Tibial nerve (tissue), 4 donors: ENCODE results near the gene PICK1. TPM values are rescaled to one million over a fixed set of nuclear protein-coding genes. Genes with fewer than 3 reads are reported as not detected.
A peak's percentile ranks its signal among the peaks of the same experiment; 100 is the strongest.

ENCODE experiments used
- DNase-seq, 2 donors: peaks; one replicate each; pipeline ENCODE4 v3.0.0-alpha.2; 2019; ENCODE audit warnings: low spot score in 2 of 2
- H3K27ac ChIP-seq, 4 donors: fragments of 200-600 bp; sonication (generic) in 3 of 4; one replicate each; pipeline ENCODE4 v1.5.1; 2017 to 2019; ENCODE audit warnings: mild to moderate bottlenecking in 1 of 4
- H3K27me3 ChIP-seq, 2 donors: fragments of 200-600 bp; sonication (generic) in 1 of 2; one replicate each; pipeline versions ENCODE4 v1.5.1 to v1.6.0; 2017 to 2019
- H3K36me3 ChIP-seq, 3 donors: fragments of 200-600 bp; sonication (generic); one replicate each; pipeline ENCODE4 v1.5.1; 2018 to 2019
- H3K4me1 ChIP-seq, 4 donors: fragments of 200-600 bp; sonication (generic) in 3 of 4; one replicate each; pipeline ENCODE4 v1.5.1; 2017 to 2019
- H3K4me3 ChIP-seq, 4 donors: fragments of 200-600 bp; sonication (generic) in 3 of 4; one replicate each; pipeline ENCODE4 v1.5.1; 2017 to 2019; ENCODE audit warnings: mild to moderate bottlenecking in 1 of 4, moderate library complexity in 1 of 4
- H3K9me3 ChIP-seq, 4 donors: fragments of 200-600 bp; sonication (generic) in 3 of 4; one replicate each; pipeline ENCODE4 v1.5.1; 2017 to 2019
- EP300 ChIP-seq, 2 donors: sonication (generic); formaldehyde crosslinking; IDR thresholded peaks; one replicate each; pipeline ENCODE4 v1.6.1; 2017; ENCODE audit warnings: antibody characterized with exemption in 2 of 2, mild to moderate bottlenecking in 1 of 2
- POLR2A ChIP-seq, 2 donors: fragments of 450-650 bp; IDR thresholded peaks; one replicate each; pipeline ENCODE4 v1.6.1; 2017; ENCODE audit warnings: antibody characterized with exemption in 2 of 2, mild to moderate bottlenecking in 2 of 2, moderate library complexity in 2 of 2
- WGBS, 2 donors: methylation state at CpG; one replicate each; pipeline ENCODE4 v1.1.5; 2018; 5-methylcytosine and 5-hydroxymethylcytosine counted together
- total RNA-seq, 4 donors: library from RNA; depleted of rRNA; stranded (reverse); fragments of >200 nt; gene quantifications; one replicate each; pipeline ENCODE4 v1.1.0, GENCODE V29; 2016
- TF ChIP-seq, protein P1 (sequence below), 5 experiments: fragments of 200-600 bp in 3 of 5; fragments of 450-650 bp in 2 of 5; sonication (generic) in 3 of 5; IDR thresholded peaks; one replicate each; pipeline ENCODE4 v1.5.1; 2016 to 2019; ENCODE audit warnings: antibody characterized with exemption in 5 of 5, mild to moderate bottlenecking in 3 of 5, moderate library complexity in 2 of 5

Gene PICK1
- total RNA-seq, 4 donors from 2014 or later, result 32.1 to 49.8 (median 44.2) TPM

DNA sequence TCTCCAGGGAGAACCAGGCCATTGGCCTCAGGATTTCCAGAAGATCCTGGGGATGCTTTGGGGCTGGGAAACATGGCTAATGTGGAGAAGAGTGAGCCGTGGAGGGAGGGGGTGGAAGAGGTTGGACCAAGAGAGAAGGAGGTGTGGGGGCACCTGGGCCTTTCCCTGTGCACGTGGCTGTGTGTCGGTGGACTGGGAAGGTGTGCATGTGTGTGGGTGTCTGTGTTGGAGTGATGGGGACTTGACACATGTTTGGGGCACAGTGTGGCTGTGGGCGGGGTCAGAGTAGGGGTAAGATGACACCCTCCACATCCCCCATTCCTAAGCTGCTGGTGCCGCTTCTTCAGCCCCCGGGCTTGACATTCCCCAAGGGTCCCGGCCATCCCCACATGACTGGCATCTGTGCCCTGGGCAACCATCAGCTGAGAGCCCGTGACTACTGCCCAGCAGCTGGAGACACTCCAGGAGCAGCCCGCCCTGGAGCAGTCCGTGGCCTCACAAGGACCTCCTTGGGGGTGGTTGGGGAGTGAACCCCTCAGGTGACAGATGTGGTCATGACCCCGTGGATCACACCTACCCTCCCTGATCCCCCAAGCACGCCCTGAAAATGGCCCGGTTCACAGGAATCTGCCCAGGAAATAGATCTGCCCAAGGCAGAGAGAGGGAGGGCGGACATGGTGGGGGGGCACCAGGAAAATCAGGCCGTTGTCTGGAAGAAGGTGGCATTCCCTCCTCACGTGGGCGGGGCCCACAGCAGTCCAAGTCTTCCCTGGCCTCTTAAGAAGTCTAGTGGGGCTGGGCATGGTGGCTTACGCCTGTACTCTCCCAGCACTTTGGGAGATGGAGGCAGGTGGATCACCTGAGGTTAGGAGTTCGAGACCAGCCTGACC lies 38.0 kb upstream of the PICK1 start:
- TF ChIP-seq EP300 (IDR thresholded peaks at IDR 0.05) (peak in 1 of 2 donors; percentile 24), POLR2A (IDR thresholded peaks at IDR 0.05) (no peak)
- TF ChIP-seq, protein P1, sequence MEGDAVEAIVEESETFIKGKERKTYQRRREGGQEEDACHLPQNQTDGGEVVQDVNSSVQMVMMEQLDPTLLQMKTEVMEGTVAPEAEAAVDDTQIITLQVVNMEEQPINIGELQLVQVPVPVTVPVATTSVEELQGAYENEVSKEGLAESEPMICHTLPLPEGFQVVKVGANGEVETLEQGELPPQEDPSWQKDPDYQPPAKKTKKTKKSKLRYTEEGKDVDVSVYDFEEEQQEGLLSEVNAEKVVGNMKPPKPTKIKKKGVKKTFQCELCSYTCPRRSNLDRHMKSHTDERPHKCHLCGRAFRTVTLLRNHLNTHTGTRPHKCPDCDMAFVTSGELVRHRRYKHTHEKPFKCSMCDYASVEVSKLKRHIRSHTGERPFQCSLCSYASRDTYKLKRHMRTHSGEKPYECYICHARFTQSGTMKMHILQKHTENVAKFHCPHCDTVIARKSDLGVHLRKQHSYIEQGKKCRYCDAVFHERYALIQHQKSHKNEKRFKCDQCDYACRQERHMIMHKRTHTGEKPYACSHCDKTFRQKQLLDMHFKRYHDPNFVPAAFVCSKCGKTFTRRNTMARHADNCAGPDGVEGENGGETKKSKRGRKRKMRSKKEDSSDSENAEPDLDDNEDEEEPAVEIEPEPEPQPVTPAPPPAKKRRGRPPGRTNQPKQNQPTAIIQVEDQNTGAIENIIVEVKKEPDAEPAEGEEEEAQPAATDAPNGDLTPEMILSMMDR (IDR thresholded peaks at IDR 0.05), result no peak
- Histone ChIP-seq H3K4me3 (no peak overlapping the region), H3K27ac (peak overlapping the region; percentile 85 to 96 (median 90)), H3K36me3 (no peaks in the 10 kb centered on the region), H3K9me3 (no peaks in the 10 kb centered on the region), H3K27me3 (no peaks in the 10 kb centered on the region), H3K4me1 (peaks cover 0 to 60% (median 36%) of the 10 kb centered on the region in 4 donors)
- 49 to 52% methylated on average over 19 of the region's 19 CpGs for WGBS, 2 donors
- no peak for DNase-seq

DNA sequence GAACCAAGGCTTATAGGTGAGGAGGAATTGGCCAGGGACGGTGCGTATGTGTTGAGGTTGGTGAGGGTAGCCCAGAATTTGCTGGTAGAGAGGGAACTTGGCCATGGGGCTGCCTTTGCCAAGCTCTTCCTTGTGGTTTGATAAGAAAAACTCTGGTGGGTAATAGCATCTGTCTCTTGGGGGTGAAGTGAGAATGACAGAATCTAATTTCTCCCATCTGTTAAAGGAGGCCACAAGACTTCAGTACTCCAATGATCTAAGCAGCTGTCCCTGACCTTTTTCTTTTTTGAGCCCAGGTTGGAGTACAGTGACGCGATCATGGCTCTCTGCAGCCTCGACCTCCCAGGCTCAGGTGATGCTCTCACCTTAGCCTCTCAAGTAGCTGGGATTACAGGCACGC lies 36.0 kb upstream of the PICK1 start:
- TF ChIP-seq, protein P1 (IDR thresholded peaks at IDR 0.05), result no peak
- no peak for TF ChIP-seq EP300 (IDR thresholded peaks at IDR 0.05)
- TF ChIP-seq POLR2A (IDR thresholded peaks at IDR 0.05), result no peak
- Histone ChIP-seq H3K27me3 (no peaks in the 10 kb centered on the region), H3K4me3 (no peak overlapping the region), H3K4me1 (peaks cover 0 to 69% (median 43%) of the 10 kb centered on the region in 4 donors), H3K27ac (peak overlapping the region; percentile 47 to 96 (median 75)), H3K36me3 (no peaks in the 10 kb centered on the region), H3K9me3 (no peaks in the 10 kb centered on the region)
- no peak for DNase-seq
- 78 to 93% methylated on average over 6 of the region's 6 CpGs for WGBS, 2 donors

DNA sequence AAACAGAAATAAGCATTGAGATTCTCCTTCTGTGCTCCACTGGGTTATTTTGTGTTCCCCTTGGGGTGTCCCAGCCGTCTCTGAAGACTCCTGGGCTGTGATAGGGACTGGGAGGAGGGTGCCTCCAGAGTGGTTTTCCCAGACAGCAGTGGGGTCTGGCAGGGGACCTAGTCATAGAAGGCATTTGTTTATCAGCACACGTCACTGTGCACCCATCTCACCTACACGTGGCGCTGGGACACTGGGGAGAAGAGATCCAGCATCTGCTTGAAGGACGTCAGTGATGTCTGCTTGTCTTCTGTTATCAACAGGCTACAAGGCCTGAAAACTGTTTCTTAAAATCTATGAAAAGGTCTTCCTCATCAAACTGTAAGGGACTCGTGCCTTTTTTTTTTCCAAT lies 34.2 kb upstream of the PICK1 start:
- no peaks in the 10 kb centered on the region for H3K27me3 ChIP-seq
- TF ChIP-seq POLR2A (IDR thresholded peaks at IDR 0.05) (no peak), EP300 (IDR thresholded peaks at IDR 0.05) (no peak)
- TF ChIP-seq, protein P1 (IDR thresholded peaks at IDR 0.05), result no peak
- H3K36me3 ChIP-seq, result no peaks in the 10 kb centered on the region
- H3K9me3 ChIP-seq, result no peaks in the 10 kb centered on the region
- whole genome bisulfite sequencing, 2 donors, result 63 to 66% methylated on average over 6 of the region's 6 CpGs
- H3K4me3 ChIP-seq, result no peak overlapping the region
- H3K27ac ChIP-seq, result peak overlapping the region; percentile 57 to 96 (median 80)
- DNase-seq, result no peak
- peaks cover 0 to 69% (median 39%) of the 10 kb centered on the region in 4 donors for H3K4me1 ChIP-seq

DNA sequence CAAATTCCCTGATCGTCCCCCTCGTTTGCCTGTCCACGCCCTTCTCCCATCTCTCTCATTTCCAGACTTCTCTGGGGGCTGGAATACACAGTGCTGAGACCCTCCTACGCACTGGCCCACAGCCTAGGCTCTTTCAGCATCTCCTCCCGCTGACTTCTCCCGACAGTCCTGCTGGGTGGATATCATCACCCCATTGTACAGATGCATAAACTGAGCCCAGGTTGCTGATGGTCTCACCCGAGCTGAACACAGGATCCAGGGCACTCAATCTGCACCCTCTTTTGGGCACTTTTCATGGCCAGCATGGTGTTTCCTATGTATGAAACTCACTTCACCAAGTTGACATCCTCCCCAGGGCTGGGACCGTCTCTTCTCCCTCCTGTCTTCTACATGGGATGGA lies 31.7 kb upstream of the PICK1 start:
- Histone ChIP-seq H3K4me1 (peaks cover 0 to 77% (median 44%) of the 10 kb centered on the region in 4 donors), H3K4me3 (no peak overlapping the region), H3K27me3 (no peaks in the 10 kb centered on the region), H3K36me3 (no peaks in the 10 kb centered on the region), H3K9me3 (no peaks in the 10 kb centered on the region), H3K27ac (peak overlapping the region; percentile 73 to 96 (median 86))
- 34 to 71% methylated on average over 8 of the region's 8 CpGs for WGBS, 2 donors
- TF ChIP-seq, protein P1 (IDR thresholded peaks at IDR 0.05), result no peak
- TF ChIP-seq EP300 (IDR thresholded peaks at IDR 0.05) (no peak), POLR2A (IDR thresholded peaks at IDR 0.05) (no peak)
- no peak for DNase-seq
